NCI-H1092 treated with DMSO at 0.1 percent for 48 hours (cell line): ENCODE results near the gene RRBP1.

Experiments
- DNase-seq: peaks from one replicate; lab custom pipeline; 2025; lab: John Stamatoyannopoulos, UW

Gene RRBP1

DNA sequence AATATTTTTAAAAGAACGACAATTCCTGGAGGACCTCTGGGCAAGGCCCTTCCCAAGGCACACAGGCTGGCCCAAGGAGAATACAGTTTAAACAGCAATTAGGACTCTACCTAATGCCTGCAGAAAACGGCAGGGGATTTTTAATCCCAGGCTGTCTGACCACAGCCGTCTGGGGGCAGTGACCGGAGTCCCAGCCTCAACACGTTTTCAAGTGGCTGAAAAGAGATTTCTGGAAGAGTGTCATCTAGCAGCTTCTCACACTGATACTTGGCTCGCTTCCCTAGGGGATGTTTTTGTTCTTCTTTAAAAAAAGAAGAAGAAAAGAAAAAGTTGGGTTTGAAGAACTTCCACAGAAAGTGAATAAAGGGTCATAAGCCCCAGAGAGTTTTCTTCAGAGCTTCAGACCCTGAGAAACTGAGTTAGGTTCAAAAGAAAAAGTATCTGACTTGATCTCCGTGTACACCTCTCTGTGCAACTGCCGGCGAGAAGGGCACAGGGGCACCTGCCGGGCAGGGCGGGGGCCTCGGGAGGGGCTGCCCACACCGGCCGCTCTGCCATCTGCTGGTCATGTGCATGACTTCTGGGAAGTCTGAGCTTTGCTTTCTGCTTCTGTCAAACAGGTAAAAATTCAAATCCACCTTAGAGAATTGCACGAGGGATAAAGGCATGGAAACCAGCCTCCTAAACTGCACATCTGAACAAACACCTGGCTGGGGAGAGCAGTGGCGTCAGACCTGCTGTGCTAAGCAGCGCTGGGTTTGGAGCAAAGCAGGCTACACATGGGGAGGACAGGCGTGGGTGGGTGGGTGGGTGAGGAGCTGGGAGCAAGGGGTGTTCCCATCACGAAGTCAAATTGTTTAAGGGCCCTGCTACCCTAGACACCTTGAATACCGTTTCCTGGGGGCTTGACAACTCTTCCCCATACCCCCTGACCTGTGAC lies 33.0 kb downstream of the RRBP1 start:
- peak; percentile 66 for DNase-seq

DNA sequence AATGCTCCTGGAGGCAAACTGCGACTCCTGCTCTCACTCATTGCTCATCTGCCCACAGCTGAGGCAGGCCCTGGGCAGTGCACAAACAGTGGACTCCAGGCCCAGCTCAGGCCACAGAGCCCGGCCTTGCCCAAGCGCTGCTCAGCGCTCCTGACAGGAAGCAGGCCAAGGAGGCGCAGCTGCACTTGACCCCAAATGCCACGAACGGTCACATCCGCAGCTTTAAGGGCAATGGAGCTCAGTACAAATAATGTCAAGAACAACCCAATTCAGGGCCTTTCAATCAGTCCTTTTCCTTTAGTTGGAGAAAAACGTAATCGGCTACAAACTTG lies 33.8 kb downstream of the RRBP1 start:
- DNase-seq = no peak

DNA sequence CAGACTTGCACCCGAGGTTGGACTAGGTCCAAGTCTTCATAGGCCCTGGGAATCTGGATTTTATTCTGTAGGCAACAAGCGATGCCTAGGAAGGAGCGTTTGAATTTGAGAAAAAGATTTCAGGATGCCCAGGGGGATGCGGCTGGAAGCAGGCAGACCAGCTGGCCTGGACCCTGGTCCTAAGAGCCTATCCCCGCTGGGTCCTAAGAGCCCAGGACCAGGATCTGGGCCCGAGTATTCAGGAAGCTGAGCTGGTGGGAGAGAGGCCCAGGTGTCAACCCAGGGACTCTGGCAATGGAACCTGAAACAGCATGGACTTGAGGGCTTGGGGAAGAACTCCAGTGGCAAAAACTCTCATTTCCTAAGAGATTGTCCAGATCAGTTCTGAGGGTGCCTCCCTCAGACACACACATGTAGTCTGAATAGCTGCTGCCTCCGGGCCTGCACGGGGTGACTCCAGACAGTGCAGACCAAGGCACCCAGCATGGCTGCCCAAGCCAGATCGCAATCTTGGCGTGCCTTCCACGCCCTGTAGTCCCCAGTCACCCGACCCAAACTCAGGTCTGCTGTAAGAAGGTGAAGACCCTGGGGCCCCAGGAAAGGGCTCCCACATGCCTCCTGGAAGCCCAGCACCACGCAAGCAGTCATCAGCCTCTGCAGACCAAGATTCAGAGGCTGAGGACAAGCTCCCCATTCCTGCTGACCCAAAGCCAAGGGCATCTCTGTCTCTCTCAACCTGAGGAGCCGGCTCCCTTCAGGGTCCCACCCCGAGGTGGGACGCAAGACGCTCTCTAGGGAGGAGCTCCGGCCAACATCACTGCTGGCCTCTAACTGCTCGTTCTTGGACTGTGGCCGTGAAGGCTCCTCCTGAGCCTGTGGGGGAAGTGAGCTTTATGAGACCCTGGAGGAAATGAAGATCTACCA lies 34.4 kb downstream of the RRBP1 start:
- DNase-seq = peak; percentile 23

DNA sequence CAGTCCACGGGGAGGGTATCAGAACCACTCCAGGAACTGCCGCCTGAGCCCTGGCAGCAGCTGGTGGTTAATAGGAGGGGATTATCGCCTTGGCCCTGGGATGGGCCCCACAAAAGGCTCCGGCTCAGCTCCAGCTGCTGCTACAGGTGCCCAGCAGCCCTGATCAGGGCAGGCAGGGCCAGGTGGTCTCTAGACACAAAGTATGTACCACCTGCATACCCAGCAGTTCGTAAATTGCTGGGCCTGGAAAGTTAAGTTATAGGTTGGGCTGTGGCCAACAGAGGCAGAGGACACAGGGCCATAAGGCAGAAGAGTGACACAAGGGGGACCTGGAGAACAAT lies 35.1 kb downstream of the RRBP1 start:
- peak; percentile 93 for DNase-seq

DNA sequence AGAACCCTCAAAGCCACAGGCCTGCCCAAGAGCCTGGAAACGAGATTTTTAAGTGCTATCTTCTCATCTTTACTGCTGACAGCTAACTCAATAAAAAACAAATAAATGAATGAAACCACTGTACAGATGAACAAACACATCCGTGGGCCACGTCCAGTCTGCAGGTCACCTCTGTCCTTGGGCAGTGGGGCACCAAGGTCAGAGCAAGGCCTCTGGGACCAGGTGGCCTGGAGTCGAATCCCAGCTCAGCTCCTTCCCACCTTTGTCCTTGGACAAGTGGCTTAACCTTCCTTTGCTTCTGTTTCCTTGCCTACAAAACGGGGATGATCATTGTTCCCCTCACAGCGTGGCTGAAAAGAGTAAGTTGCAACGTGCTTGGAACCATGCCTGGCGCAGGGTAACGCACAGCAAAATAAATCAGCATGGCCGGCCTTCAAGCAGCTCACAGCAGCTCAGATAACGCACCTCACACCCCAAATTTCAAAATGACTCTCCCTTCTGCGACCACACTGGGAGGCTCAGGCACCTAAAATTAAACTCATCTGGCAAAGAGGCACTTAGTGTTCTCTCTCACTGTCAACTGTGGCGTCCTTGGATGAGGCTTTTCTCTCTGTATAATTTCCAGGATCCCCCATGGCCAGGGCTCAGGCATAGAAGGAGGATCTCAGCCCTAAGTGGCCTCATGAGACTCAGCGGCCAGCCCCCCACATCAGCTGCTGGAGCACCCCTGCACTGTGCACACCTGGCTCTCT lies 35.7 kb downstream of the RRBP1 start:
- DNase-seq = peak; percentile 92

DNA sequence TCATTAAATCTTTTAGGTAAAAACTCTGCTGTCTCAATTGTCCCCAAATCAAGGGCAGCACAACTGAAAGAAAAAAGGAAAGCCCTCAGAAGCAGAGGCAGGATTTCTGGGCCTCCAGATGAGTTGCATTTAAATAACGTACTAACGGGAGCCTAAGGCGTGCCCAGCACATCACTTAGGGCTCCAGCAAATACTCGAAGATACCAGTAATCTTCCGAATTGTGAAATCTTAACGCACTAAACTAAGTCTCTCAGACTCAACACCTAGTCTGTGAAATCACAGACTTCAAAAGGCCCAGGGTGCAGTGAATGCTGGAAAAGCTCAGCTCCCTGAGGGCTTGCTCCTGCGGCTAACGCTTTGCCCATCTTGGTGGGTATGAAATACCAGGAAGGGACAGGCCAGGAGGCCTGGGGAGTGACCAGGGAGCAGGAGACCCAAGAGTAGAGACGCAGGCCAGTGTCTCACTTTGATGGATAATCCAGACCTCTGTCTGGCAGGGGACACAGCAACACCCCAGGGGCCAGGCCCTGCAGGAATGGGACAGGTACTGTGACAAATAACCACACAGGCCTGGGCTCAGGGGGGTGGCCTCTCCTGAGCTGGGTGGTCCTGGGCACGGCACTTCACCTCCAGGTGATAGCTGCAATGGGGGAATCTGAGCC lies 36.4 kb downstream of the RRBP1 start:
- peak; percentile 52 for DNase-seq

DNA sequence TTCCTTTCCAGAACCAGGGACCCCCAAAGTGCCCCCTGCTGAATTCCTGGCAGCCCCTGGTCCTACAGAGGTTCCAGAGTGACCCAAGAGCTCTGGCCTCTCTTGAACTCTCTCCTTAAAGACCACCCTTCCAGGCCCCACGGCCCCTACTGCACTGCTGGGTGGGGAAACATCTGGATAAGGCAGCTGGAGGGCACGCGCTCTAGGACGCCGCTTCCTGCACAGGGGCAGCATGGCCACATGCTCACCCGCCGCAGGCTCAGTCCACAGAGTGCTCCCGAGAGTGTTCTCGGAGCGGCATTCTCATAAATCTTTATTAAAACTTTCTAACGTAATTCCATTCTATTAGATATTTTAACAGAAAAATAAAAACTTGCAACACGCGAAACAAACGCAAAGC lies 37.0 kb downstream of the RRBP1 start:
- DNase-seq = no peak

DNA sequence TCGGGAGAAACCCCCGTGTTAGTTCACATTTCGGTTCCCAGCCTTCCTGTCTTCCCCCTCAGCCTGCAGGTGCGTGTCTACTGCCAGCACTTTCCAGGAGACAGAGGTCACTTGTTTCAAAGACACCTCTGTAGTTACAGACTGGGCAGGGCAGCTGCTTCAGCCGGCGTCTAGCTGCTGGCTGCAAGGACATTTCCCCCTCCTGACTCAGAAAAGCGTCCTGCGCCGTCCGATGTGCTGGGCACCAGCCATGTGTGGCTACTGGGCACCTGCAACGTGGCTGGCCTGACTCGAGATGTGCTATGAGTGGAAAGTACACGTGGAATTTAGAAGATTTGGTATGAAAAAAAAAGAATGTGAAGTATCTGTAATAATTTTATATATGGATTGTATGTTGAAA lies 37.6 kb downstream of the RRBP1 start:
- peak; percentile 58 for DNase-seq

DNA sequence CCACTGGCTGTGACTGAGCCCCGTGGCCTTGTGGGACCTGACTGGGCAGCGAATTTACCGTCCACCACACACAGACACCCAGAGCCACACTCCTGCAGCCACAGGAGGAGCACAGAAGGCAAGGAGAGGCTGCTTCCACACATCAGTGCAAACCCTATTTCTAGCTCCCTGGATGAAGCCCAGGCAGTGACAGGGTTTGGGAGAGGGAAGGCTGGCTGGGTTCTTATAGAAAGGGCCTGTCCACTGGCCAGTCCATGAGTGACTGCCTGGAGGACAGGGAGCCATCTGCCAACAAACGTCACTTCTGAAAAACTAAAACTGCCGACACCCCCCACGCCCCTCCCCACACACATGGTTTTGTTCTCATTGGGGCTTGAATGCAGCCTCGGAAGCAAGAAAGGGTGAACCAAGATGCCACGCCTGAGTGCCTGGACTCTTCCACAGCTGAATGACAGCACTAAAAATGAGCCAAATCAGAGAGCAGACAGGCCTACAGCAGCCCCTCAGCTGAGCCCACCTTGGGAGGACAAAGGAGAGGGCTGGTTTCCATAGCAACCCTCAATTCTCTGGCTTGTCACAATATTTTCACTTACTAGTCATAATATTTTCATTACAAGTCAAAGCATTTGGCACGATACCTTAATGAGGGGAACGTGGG lies 38.4 kb downstream of the RRBP1 start:
- peak; percentile 58 for DNase-seq

DNA sequence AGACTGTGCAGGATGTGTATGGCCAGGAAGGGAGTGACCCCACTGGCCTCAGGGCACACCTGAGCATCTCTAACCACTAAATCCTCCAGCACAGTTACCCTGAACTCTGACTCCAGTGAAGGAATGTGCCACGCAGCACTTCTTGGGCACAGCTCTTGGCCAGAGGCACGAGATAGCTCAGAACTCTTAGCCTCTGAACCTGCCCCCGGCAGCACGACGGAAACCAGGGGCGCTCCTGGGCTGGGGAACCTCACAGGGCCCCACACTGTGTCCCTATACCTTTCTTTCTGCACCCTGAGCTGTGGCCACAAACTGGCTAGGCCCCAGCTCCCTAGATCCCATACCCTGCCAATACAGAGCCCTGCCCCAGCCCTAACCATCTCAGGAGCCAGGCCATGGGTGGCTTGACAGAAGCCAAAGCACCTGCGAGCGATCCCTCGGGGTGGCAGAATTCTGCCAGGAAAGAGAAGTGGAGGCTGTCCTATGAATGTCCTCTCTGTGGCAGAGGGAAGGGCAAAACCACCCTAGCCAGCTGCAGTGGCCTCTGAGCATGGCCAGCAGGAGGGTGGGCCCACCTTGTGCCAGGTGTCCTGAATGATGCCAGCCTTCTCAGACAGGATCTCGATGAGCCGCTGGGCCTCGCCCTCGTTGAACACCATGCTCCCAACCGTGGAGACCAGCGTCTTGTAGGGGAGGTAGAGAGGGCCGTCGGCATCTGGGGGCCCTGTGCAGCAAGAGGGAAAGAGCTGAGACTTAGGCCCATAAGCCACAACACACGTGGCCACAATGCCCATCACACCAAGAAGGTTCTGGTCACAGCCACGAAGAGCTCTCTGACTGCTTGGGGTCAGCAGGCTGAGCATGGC lies 39.4 kb downstream of the RRBP1 start:
- no peak for DNase-seq

DNA sequence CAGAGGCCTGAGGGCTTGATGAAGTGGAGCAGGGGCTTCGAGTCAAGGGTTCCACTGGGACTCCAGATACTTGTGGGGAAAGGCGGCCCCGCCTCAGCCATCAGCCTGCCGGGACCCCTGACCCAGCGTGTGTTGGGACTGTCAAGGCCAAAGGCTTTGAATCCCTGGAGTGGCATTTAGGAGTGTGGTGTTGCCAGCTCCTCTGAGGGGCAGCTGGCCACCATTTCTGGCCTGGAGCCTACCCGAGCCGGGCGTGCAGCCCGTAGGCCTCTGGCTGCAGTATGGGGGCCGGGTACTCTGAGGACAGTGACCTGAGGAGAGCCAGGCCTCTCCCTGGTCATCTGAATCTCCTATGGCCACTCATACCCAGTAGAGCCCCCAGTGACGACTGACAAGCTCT lies 40.0 kb downstream of the RRBP1 start:
- DNase-seq = no peak

DNA sequence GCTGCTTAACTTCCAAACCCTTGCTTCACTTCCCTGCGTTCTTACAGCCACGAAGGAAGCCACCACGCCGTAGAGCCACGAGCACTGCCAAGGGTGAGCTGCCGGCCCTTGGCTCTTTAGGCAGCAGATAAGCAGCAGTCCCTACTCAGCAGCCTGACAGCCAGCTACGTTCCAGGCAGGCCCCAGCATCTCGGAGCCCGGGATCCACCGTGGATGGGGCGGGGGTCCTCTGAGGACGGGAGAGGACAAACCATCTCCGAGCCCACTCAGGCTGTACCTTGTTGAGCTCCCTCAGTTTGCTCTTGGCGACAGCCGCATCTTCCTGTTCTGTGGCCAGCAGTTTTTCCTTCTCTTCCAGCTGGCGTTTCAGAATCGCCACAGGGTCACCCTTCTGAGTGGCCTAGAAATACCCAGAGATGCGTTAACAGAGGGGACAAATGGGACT lies 40.5 kb downstream of the RRBP1 start:
- DNase-seq = no peak

DNA sequence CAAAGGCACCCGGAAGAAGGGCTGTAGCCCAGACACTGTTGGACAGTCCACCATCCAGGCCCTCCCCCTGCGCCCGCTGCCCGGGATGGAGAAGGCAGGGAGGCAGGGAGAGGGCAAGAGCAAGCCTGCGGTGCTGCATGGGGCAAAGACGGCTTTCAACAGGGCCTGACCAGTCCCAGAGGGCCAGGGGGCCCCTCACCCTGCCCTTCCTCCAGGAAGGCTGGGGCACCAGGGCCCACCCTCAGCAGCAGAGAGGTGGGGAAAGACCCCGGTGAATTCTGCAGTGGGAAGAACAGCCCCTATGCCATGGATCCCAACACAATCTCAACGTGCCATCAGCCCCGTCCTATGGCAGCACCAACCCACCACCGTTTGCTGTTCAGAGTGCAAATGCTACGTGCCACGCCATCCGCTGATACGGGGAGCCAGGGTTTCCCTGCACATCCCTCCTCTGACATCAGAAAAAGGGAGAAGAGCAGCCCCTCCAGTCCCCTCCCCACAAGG lies 41.1 kb downstream of the RRBP1 start:
- DNase-seq = no peak

DNA sequence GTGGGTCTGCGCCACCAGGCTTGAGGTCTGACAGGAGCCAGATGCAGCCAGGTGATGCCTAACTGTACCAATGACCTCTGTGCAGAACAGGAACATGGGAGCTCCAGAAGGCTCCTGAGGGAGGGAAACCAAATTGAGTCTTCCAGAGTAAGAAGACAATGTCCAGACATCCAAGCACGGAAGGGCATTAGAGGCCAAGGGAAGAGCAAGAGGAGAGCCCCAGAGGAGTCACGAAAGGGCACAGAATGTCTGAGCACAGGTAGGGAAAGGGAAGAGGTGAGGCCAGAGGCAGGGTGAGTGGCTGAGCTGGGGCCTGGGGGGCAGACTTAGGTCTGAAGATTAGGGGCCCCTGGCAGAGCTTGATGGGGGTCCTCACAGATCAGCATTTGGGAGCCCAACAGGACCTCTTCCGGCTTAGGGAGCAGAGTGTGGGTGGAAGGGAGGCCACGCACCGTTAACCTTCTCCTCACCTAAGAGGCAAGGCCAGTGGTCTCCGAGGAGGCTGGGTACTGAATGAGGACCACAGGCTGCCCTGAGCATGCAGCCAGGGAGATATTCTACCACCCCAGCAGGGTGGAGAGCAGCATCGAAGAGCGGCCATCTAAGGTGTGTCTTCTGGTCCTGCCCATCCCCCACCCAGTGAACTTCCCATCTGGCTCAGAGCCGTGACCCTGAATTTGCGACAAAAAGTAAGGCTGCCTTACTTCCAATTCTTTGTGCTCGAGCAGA lies 41.7 kb downstream of the RRBP1 start:
- no peak for DNase-seq

DNA sequence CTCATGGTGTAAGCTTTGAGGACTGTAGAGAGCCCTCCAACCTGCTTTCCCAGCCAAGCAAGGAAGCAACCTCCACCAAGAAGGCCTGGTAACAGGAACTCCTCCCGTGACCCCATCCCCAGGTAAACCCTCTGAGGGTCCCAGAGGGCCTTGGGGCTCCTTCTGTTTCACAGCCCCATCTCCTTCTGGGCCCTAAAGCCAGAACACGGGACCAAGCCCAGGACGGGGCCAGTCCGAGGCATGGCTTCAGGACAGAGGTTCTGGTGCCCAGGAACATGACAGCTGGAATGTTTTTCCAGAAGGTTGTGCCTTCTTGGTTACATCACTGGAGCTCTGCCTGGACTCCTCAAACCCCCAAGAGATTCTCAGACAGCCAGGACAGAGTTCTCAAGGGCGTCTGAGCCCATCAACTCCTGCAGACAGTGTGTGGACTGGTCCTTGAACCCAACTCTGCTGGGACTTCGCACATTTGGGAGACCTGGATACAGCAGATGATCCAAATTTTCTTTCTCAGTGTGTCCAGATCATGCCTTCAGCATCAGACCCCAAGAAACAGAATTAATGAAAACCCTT lies 43.1 kb downstream of the RRBP1 start:
- DNase-seq = no peak

DNA sequence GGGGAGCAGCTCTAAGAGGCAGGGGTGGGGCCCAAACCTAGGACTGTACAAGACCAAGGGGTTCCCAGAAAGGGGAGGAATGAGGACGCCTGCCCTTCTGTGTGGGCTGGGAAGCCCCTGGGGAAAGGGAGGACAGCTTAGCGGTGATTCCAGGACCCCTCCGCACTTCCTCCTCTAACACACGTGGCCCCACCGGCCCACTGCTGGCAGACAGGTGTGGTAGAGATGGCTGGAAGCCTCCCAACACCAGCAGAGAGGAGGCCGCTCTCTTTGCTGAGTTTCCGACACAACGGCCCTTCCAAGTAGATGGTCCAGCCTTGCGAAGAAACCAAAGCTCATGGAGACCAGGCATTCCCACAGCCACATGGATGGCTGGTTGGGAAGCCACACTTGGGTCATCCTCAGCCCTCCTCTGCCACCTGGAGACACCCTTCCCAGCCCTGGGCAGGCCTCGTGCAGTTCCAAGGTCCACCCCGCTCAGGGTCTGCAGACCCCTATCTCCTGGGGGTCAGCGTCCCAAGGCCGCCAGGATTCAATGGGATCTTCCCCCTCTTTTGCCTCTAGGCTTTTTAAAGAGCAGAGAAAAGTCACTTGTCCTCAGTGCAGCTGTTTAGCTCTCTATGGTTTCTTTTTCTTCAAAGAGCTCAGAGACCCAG lies 43.9 kb downstream of the RRBP1 start:
- no peak for DNase-seq

DNA sequence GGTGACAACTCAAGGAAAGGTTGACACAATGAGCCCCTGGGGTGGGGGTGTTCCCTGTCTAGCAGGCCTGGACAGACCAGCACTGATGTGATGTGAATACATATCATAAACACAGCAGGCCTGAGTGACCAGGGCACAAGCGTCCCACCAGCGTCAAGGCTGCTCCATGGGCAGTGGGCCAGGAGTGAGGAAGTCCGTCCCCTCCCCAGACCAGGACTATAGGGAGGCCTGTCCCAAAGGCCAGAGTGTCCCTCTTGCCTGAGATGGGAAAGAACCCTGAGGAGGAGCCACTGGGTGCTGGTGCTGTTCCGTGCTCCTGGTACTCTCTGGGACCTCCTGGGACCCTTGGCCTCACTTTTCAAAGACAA lies 44.6 kb downstream of the RRBP1 start:
- no peak for DNase-seq
